GM18517 (cell line): ENCODE measurements around the gene TCEAL5.
"Not testable (repeated sequence)": the region's sequence is repeated elsewhere in the genome, so short reads cannot be mapped to it uniquely, and the experiment has no call there.

Experiments
- ATAC-seq: cut with Tn5 transposase; IDR thresholded peaks from one replicate; pipeline ENCODE4 v1.9.1; 2021; ENCODE audit warnings: mild to moderate bottlenecking, moderate library complexity; ENCODE audit not compliant: unreplicated experiment

The TCEAL5 gene

GRCh38 chrX:103235608-103236007 lies 40.9 kb downstream of the TCEAL5 start:
- not testable (repeated sequence) for ATAC-seq

DNA sequence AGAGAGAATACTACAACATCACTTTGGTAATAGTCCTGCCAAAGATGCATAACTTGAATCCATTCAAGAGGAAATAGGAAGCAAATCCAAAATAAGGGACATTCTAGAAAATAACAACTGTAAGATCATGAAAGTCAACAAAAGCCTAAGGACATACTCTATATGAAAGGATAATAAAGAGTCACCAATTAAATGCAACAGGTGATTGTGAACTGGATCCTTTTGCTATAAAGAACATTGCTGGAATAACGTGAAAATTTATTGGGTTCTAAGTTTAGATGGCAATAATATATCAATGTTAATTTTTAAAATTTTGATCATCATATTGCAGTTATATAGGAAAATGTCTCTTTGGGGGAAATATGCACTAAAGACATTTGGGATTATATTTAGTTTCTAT lies 41.7 kb downstream of the TCEAL5 start:
- no peak for ATAC-seq

- ATAC-seq = no peak
Observed at GRCh38 chrX:103233263-103233662, 43.3 kb downstream of the TCEAL5 start.

DNA sequence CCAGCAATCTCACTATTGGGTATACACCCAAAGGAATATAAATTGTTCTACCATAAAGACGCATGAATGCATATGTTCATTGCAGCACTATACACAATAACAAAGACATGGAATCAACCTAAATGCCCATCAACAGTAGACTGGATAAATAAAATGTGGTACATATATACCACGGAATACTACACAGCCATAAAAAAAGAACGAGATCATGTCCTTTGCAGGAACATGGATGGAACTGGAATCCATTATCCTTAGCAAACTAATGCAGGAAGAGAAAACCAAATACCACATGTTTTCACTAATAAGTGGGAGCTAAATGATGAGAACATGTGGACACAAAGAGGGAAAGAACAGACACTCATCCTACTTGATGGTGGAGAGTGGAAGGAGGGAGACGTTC lies 50.6 kb downstream of the TCEAL5 start:
- not testable (repeated sequence) for ATAC-seq
